K562 (cell line): Measurements from ENCODE around the gene SDK1. TPM values are rescaled to one million over a fixed set of nuclear protein-coding genes. Genes with fewer than 3 reads are reported as not detected.

Experiments
- ATAC-seq: fragments of 200-7000 bp; cut with Tn5 transposase; 3 replicates; pipeline ENCODE4 v1.9.1; 2020; ENCODE audit warnings: moderate library complexity
- BruUV-seq: library from RNA; stranded (reverse); fragments of 400-500 nt; replicated peaks from 2 replicates; lab custom pipeline; 2021; lab: Mats Ljungman, UMichigan
- CTCF ChIA-PET: fragments of 300-600 bp; formaldehyde crosslinking; extraction: SDS; loops from one replicate; lab custom pipeline; 2021; ENCODE audit warnings: low intra/inter-chr PET ratio; lab: Yijun Ruan, JAX
- POLR2A ChIA-PET: fragments of 300-600, 350-650 bp; sonication (Branson Sonifier 250); formaldehyde crosslinking; extraction: SDS; loops from one replicate; lab custom pipeline; 2021; ENCODE audit warnings: antibody characterized with exemption, inconsistent platforms; lab: Yijun Ruan, JAX
- DNase-seq, 4 experiments: peaks; one replicate each; pipeline versions ENCODE4 v3.0.0 to v3.0.0-alpha.2; 2011 to 2018; ENCODE audit warnings: low spot score in 3 of 4, mixed read lengths in 3 of 4; ENCODE audit errors: extremely low read depth in 1 of 4
- FAIRE-seq: peaks from 2 replicates; lab custom pipeline; 2011; peaks lifted over from hg19 to GRCh38; lab: Jason Lieb, UNC
- H2AFZ ChIP-seq: 2 replicates; pipeline ENCODE4 v1.6.0; 2011; ENCODE audit warnings: low read depth, low read length, control low read depth, inconsistent platforms
- H3K27ac ChIP-seq: fragments of 200-600 bp; 3 replicates; pipeline ENCODE4 v1.8.0; 2011; ENCODE audit warnings: low read depth, mild to moderate bottlenecking, control low read depth, inconsistent platforms, low read length, moderate library complexity, mixed read lengths; ENCODE audit errors: extremely low read depth
- H3K27me3 ChIP-seq, 2 experiments: fragments of 300-600 bp in 1 of 2; 2 replicates in 1 of 2; 3 replicates in 1 of 2; pipeline versions ENCODE4 v1.6.0 to v1.8.0; 2011; ENCODE audit warnings: inconsistent platforms in 2 of 2, low read length in 2 of 2, mild to moderate bottlenecking in 1 of 2, mixed read lengths in 1 of 2, moderate library complexity in 1 of 2; ENCODE audit not compliant: control insufficient read depth in 2 of 2, insufficient read depth in 2 of 2
- H3K36me3 ChIP-seq: fragments of 300-600 bp; 3 replicates; pipeline ENCODE4 v1.8.0; 2011; ENCODE audit warnings: mild to moderate bottlenecking, low read length, inconsistent platforms; ENCODE audit not compliant: control insufficient read depth, insufficient read depth
- H3K4me1 ChIP-seq, 2 experiments: fragments of 200-600 bp in 1 of 2; replicated peaks in 1 of 2; 2 replicates in 1 of 2; 3 replicates in 1 of 2; pipeline versions ENCODE4 v1.5.1 to v1.8.0; 2011; ENCODE audit warnings: inconsistent platforms in 2 of 2, low read length in 2 of 2, mild to moderate bottlenecking in 1 of 2, mixed read lengths in 1 of 2, moderate library complexity in 1 of 2; ENCODE audit not compliant: control insufficient read depth in 2 of 2, insufficient read depth in 2 of 2
- H3K4me2 ChIP-seq: 2 replicates; pipeline ENCODE4 v1.6.1; 2011; ENCODE audit warnings: low read length, control low read depth, inconsistent platforms, mixed read lengths; ENCODE audit not compliant: insufficient read depth
- H3K4me3 ChIP-seq: fragments of 200-600 bp; sonication (generic), shearing (Covaris generic); 2 replicates; pipeline ENCODE4 v1.5.1; 2016; ENCODE audit warnings: control low read depth, inconsistent platforms
- H3K79me2 ChIP-seq: fragments of 200-600 bp; 3 replicates; pipeline ENCODE4 v1.8.0; 2011; ENCODE audit warnings: low read length, inconsistent platforms; ENCODE audit not compliant: control insufficient read depth, insufficient read depth
- H3K9ac ChIP-seq, 2 experiments: 2 replicates each; pipeline versions ENCODE4 v1.6.0 to v1.6.1; 2011; ENCODE audit warnings: low read depth in 2 of 2, low read length in 2 of 2, control low read depth in 1 of 2, inconsistent platforms in 1 of 2, mild to moderate bottlenecking in 1 of 2, mixed read lengths in 1 of 2; ENCODE audit not compliant: insufficient read depth in 1 of 2
- H3K9me1 ChIP-seq: one replicate; pipeline ENCODE4 v1.6.0; 2011; ENCODE audit warnings: inconsistent platforms, mild to moderate bottlenecking, low read length, moderate library complexity; ENCODE audit not compliant: control insufficient read depth, insufficient read depth
- H3K9me3 ChIP-seq: replicated peaks from 2 replicates; pipeline ENCODE4 v1.5.1; 2011; ENCODE audit warnings: low read depth, low read length, inconsistent platforms; ENCODE audit not compliant: control insufficient read depth, insufficient read depth
- H4K20me1 ChIP-seq: replicated peaks from 2 replicates; pipeline ENCODE4 v1.6.1; 2011; ENCODE audit warnings: low read length, inconsistent platforms, mixed read lengths; ENCODE audit not compliant: control insufficient read depth, insufficient read depth
- DACH1 ChIP-seq: fragments of 450-650 bp; IDR thresholded peaks from 2 replicates; pipeline ENCODE4 v1.6.1; 2018; ENCODE audit not compliant: partially characterized antibody
- ZBTB49 ChIP-seq: sonication (generic); formaldehyde crosslinking; IDR thresholded peaks from 2 replicates; pipeline ENCODE4 v1.8.0; 2022; ENCODE audit warnings: missing genetic modification reagents, mild to moderate bottlenecking, borderline replicate concordance
- ZNF75A ChIP-seq: fragments of 450-650 bp; formaldehyde crosslinking; IDR thresholded peaks from 2 replicates; pipeline ENCODE4 v1.4.0; 2020; ENCODE audit warnings: mild to moderate bottlenecking
- WGBS: fragments of 100-300 bp; shearing (Covaris generic); methylation state at CpG from one replicate; pipeline ENCODE4 v1.1.6; 2016; ENCODE audit warnings: low coverage, mixed read lengths; ENCODE audit not compliant: insufficient coverage; ENCODE audit errors: missing lambda C conversion rate; 5-methylcytosine and 5-hydroxymethylcytosine counted together
- in situ Hi-C: fragments of 300-500 bp; cut with MboI; formaldehyde crosslinking; loops from 4 replicates; pipeline ENCODE4 v1.15.0; 2018; ENCODE audit warnings: inconsistent platforms, mixed read lengths
- intact Hi-C: fragments of 100-400 bp; cut with micrococcal nuclease; formaldehyde crosslinking; loops from 2 replicates; pipeline ENCODE4 v1.14.2; 2022
- polyA plus RNA-seq, 8 experiments: library from polyadenylated mRNA; depleted of rRNA in 4 of 8; stranded (reverse) in 5 of 8; unstranded in 3 of 8; fragments of >200 nt; fragmentation: Nextera tagmentation in 2 of 8; fragmentation: Illumina TruSeq in 1 of 8; extraction: Ambion mirVana in 2 of 8; extraction: Trizol in 1 of 8; gene quantifications; 2 replicates each; pipeline versions ENCODE4 v1.2.1 to v1.2.3, GENCODE V29; 2011 to 2014; ENCODE audit warnings: inconsistent platforms in 1 of 8, missing spikeins in 1 of 8
- total RNA-seq, 7 experiments: library from RNA; depleted of rRNA in 6 of 7; stranded (reverse); fragments of >200 nt in 6 of 7; fragmentation: Illumina TruSeq in 2 of 7; extraction: Trizol in 2 of 7; gene quantifications; 2 replicates each; pipeline versions ENCODE4 v1.2.1 to v1.2.3, GENCODE V29; 2011 to 2021; ENCODE audit warnings: low replicate concordance in 1 of 7

The SDK1 gene
- total and polyA plus RNA-seq, 9 of the 15 experiments (the other 6 are each of a cell fraction or from before 2014, with no cell fraction given) = 0.16 TPM; not detected in 8

GRCh38 chr7:4026941-4027486 lies 726.0 kb downstream of the SDK1 start:
- Histone ChIP-seq H3K9me1 (no peaks in the 10 kb centered on the region), H3K27me3 (peaks cover 23 to 43% of the 10 kb centered on the region in 2 experiments), H3K36me3 (no peaks in the 10 kb centered on the region), H3K27ac (no peak overlapping the region), H3K4me1 (no peaks in the 10 kb centered on the region; a peak in 1 of 5 replicates), H3K9ac (no peak overlapping the region)
- in situ Hi-C loops = no loop called here
- CTCF ChIA-PET = no interaction called here
- BruUV-seq = no TSS peak
- POLR2A ChIA-PET = interaction anchor here (0.6 kb wide), 1 partner anchor 120 kb away, joined by 4 read pairs; no protein-coding TSS in a partner anchor
- DNase-seq (no peak), FAIRE-seq (no peak)
- TF ChIP-seq DACH1 = no peak
- no peak for TF ChIP-seq ZNF75A (CRISPR knock-in tag)
- TF ChIP-seq ZBTB49 (CRISPR knock-in tag) = no peak
- TF ChIP-seq, all 486 proteins: peak for 0
- Histone ChIP-seq H4K20me1 (no peaks in the 10 kb centered on the region; the same call in 1 of the 2 replicates), H3K4me3 (no peak overlapping the region), H3K9me3 (no peaks in the 10 kb centered on the region), H2AFZ (no peak overlapping the region), H3K4me2 (no peak overlapping the region), H3K79me2 (no peaks in the 10 kb centered on the region)
- ATAC-seq = no peak
- under 1% methylated on average over 10 of the region's 10 CpGs for WGBS
- intact Hi-C loops = no loop called here
